ENCODE results near the gene OR6B2.
A peak's percentile ranks its signal among the peaks of the same experiment; 100 is the strongest.

Gene OR6B2

DNA sequence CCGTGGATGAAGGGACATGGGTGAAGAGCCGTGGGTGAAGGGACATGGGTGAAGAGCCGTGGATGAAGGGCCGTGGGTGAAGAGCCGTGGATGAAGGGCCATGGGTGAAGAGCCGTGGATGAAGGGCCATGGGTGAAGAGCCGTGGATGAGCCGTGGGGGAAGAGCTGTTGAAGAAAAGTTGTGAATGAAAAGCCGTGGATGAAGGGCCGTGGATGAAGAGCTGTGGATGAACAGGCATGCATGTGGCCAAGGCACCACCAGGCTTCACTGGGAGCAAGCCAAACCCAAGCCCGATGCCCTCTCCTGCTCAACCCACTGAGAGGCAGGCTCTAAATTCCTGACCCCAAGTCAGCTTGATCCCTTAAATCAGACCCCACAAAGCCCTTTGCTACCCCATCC is 12.5 kb upstream of the OR6B2 start:
- DNase-seq (ENCODE audit: insufficient read length, low spot score) (no peak), FAIRE-seq (no peak)

DNA sequence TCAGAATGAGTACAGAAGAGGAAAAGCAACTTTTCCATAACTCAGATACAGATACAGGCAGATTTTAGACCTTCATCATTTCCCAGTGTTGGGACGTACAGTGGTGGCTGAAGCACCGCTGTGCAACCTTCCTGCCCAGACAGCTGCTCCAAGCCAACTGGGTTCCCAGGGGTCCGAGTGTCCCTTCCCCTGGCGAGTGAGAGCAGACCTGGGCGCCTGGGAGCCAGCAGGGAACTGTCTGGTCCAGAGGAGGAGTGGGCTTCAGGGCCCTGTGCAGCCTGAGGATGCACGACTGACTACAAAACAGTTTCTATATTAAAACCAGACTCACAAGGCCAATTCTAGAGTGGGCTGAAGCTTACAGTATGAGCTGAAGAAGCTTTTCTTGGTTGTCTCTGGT is 11.1 kb upstream of the OR6B2 start:
- DNase-seq (ENCODE audit: insufficient read length, low spot score) (no peak), FAIRE-seq (no peak)

DNA sequence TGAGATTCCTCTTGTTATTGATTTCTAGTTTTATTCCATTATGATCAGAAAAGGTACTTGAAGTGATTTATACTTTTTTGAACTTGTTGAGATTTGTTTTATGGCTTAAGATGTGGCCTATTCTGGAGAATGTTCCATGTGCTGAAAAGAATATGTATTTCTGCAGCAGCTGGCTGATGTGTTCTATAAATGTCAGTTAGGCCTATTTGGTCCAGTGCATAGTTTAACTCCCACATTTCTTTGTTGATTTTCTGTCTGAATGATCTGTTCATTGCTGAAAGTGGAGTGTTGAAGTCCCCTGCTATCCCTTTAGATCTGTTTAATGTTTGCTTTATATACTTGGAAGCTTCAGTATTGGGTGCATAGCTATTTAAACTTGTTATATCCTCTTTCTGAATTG is 7.1 kb upstream of the OR6B2 start:
- DNase-seq (ENCODE audit: insufficient read length, low spot score) (no peak), FAIRE-seq (no peak)

DNA sequence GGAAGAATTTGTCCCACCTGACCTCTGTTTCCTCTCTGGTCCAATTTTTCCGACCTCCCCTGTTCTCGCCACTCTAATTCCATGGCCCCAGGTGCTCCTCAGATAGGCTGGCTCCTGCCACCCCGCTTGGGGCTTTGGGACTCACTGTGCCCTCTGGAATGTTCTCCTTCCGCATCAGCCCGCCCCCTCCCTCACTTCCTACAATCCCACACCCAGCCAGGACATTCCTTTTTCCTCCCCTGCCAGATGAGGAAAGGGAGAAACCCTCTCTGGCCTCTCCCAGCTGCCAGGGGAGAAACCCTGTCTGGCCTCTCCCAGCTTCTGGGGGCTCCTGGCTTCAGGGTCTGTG is 3.1 kb upstream of the OR6B2 start:
- FAIRE-seq (no peak), DNase-seq (ENCODE audit: insufficient read length, low spot score) (no peak)

DNA sequence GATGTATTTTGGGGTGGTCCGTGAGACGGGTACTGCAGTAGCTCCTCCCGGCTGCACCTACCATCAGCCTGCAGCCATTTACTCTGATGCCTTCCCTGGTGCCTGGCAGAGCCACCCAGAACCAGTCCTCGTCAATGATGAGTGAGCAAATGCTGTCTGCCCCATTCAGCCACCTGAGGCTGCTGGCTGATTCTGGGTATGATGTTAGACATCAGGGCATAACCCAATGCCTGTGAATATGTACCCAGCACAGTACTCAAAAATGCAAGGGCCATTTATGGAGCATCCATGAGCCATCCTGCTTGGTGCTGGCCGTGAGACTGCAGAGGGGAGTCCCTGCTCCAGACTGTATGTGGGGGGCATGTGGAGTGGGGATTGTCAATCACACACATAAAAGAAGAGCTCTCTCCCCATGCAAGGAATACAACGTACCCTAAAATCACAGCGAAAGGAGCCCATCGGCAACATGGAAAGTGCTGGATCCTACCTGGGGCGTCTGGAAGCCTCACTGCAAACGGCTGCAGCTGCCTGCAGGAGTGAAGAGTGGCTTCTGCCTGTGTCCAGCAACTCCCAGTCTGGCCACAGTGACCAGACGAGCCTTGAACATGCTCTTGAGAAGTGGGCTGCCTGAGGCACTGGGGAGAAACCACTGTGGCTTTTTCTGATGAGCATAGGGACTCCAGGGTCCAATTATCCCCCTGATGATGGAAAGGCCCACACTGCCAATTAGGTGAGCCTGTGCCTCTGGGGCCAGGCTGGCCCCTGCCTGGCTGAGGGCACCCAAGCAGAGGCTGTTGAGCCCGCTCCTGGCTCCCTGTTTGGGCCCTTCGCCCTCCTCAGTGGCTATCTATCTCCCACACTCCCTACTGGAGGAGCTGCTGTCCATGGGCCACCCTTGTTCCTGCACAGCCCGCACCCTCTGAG is 2.4 kb upstream of the OR6B2 start:
- no peak for FAIRE-seq
- no peak for DNase-seq (ENCODE audit: insufficient read length, low spot score)

DNA sequence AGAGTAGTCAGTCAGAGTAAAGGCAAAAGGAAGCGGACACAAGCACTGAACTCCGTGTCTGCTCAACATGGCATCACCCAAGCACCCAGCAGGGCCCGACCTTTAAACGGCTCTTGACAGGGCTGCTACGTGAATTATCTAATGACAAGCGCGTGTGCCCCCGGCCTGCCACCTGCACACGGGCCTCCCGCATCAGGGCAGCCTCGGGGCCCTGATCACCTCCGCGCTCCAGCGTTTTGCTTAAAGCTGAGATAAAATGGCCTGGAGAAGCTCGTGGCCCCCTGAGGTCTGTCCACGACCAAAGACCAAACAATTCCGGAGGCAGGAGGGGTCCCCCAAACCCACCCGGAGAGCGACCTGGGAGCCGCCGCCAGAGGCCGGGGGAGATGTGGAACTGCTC is 5.5 kb downstream of the OR6B2 start:
- no peak for FAIRE-seq
- no peak for DNase-seq (ENCODE audit: insufficient read length, low spot score)

DNA sequence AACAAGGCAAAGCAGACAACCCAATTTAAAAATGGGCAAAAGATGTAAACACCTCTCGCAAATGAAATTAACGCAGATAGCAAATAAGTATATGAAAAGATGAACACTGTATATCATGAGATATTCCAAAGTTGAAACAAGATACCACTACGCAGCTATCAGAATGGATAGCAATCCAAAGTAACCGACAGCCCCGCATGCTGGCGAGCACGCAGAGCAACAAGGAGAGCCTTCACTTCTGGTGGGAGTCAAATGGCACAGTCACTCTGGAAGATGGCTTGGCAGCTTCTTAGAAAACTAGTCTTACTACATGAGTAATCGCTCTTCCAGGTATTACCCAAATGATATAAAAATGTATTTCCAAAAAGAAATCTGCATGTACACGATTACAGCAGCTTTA is 6.4 kb downstream of the OR6B2 start:
- FAIRE-seq: no peak
- DNase-seq (ENCODE audit: insufficient read length, low spot score): no peak

DNA sequence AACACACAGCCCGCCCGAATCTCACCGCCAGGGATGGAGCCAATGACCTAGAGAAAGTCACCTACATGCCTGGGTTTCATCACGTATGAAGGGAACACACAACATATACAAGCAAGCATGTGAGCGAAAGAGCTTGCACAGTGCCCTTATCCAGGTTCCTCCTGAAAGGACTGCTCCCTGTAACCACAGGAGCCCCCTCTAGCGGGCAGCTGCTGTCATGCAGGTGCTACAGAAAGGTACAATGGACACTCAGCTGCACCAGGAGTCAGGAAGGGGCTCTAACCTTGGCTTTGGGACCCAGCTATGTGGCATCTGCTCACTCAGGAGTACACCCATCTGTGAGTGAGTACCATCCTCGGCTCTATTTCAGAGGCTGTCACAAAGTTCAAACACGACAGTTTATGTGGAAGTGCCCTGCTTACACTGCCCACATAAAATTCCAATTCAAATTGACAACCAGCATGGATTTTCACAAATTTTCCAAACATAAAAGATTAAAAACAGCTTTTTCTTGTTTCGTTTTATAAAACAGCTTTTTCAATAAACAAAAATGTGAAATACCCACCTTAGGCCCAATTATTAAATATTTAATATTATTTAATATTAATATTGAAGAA is 8.6 kb downstream of the OR6B2 start:
- DNase-seq (ENCODE audit: insufficient read length, low spot score) (peak; percentile 74), FAIRE-seq (no peak)

DNA sequence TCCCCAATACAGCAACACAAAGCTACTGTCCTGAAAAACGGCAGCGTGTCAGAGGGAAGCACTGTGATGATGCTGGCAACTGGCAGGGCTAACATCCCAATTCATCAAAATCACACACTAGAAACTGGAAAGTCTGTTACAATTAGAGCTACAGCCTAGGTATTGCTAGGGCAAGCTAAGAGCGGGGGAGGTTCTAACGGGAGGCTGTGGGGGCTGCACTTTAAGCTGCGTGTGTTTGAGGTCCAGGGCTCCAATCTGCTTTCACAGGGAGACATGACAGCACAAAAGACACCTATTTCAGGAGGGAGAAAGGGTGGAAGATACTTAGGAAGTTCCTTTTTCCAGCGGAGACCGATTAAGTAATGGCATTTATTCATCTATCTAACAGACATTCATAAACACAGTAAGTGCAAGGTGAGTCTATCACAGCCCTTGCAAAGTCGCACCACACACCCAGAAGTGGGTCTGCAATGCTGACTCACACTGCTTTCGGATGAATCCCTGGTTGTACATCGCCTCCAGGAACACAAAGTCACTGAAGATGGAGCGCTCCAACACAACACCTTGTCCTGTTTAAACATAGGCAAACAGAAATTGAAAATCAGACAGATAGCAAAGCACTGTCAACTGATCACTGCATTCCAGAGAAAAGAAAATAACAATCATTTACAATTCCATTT is 12.0 kb downstream of the OR6B2 start:
- FAIRE-seq (no peak), DNase-seq (ENCODE audit: insufficient read length, low spot score) (no peak)

DNA sequence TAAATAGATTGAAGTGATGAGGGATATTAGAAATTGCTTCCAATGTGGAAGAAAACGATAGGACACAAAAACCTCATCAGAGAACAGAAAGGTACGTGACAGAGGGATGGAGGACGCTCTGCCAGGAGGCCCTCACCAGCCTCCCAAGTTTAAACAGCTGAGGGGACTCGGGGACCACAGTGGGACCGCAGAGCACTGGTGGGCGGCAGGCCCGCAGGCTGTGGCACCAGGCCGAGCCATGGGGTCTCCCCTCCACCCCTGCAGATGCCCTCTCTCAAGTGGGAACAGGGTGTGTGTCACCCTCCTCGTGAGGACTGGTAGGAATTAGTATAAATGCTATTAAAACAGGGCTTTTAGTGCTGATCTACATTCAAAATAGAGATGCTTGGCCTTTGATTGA is 15.9 kb downstream of the OR6B2 start:
- no peak for FAIRE-seq

DNA sequence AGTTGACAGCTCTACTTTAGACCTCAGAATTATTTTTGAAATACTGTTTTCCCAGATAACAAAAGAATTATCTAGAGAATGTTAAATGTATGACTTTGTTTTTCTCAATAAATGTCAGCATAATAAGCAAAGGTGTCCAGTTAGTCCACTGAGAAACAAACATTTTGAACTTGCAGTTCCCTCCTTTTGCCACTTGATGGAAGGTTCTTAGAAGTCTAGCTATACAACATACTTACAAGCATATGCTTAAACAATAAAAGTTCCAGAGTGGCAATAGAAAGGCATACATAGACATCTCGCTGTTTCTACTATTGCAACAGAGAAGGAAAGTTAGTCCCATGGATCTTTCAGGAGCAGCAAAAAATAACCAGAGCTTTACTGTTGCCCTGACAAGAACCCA is 16.9 kb downstream of the OR6B2 start:
- no peak for FAIRE-seq
- no peak for DNase-seq (ENCODE audit: insufficient read length, low spot score)

More for the DNA sequence above, 15.9 kb downstream of the OR6B2 start:
- DNase-seq (ENCODE audit: insufficient read length, low spot score): no peak

DNA sequence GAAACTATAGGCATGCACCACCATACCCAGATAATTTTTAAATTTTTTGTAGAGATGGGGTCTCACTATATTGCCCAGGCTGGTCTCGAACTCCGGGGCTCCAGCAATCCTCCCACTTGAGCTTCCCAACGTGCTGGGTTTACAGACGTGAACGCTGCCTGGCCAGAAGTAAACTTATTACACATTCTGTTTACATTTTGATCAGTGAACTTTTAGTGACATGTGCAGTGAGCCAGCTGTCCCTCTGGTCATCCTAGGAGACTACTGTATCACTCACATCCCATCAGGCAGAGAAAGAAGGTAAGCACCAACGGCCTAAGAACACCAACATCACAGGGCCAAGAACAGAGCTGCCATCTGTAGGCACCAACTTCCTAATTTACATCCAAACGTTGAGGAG is 27.2 kb downstream of the OR6B2 start:
- DNase-seq (ENCODE audit: insufficient read length, low spot score): no peak

DNA sequence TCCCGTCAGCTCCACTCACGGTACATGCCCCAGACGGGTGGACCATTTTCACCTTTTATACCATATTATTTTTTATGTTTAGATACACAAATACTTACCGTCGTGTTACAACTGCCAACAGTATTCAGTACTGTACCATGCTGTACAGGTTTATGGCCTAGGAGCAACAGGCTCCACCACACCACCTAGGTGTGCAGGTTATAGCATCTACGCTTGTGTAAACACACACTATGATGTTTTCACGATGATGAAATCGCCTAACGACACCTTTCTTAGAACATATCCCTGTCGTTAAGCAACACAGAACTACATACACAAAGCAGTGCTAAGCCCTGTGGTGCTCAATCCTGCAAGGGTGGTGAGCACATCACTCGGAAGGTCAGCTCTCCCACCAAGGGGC is 29.6 kb downstream of the OR6B2 start:
- no peak for FAIRE-seq

More for the DNA sequence above, 27.2 kb downstream of the OR6B2 start:
- FAIRE-seq: no peak

DNA sequence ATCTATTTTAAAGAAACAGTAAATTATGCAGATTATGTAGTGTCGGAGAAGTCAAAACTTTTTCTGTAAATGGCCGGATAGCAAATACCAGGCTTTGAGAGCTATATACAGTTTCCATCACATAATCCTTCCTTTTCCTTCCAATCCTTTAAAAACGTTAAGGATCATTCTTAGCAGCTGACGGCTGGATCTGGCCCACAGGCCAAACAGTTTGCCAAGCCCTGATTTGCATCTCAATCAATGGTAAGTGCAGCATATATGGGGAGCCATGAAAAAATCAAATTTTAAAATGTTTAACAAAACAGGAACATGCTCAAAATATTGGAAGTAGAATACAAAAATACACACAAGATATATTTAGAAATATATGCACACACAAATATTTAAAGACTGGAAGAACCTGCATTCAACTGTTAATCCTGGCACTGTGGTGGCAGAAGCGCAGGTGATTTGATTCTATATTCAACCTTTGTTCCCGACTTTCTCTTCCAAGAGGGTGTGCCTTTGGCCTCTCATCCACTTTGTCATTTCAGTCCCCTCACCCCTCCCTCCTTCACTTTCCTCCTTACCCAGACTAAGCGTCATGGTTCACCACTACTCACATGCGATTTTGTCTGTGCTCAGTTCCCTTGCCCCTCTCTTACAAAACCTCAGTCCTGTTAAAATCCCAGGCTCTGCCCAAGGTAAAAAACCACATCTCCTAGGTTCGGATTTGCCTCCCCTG is 32.4 kb downstream of the OR6B2 start:
- DNase-seq (ENCODE audit: insufficient read length, low spot score) (no peak), FAIRE-seq (no peak)

More for the DNA sequence above, 29.6 kb downstream of the OR6B2 start:
- DNase-seq (ENCODE audit: insufficient read length, low spot score): no peak

DNA sequence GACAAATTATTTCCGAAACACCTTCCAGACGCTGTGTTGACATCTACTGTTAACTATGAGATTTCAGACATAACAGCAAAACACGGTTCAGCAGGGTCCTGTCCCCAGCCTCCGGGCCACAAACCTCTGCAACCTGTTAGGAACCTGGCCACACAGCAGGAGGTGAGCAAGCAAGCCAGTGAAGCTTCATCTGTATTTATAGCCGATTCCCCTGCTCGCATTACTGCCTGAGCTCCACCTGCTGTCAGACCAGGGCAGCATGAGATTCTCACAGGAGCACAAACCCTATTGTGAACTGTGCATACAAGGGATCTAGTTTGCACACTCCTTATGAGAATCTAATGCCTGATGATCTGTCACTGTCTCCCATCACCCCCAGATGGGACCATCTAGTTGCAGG is 36.1 kb downstream of the OR6B2 start:
- DNase-seq (ENCODE audit: insufficient read length, low spot score) (no peak), FAIRE-seq (no peak)

DNA sequence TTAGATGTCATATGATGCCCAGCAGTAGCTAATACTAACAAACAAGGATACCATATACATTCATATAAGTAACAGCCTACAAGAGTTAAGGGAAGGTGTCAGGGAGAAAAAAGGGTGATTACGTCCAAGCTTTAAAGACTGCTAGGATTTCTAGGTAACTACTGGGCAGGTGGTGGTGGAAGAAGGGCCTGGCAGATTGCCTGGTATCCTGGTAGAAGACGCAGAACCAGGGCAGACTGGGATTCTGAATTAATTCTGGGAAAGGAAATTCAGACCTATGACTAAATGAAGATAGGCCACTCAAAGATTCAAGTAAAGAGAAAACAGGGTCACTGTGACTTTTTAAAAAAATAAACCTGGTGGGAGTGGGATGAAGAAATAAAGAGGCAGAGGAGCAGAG is 36.9 kb downstream of the OR6B2 start:
- no peak for DNase-seq (ENCODE audit: insufficient read length, low spot score)
- FAIRE-seq: no peak

DNA sequence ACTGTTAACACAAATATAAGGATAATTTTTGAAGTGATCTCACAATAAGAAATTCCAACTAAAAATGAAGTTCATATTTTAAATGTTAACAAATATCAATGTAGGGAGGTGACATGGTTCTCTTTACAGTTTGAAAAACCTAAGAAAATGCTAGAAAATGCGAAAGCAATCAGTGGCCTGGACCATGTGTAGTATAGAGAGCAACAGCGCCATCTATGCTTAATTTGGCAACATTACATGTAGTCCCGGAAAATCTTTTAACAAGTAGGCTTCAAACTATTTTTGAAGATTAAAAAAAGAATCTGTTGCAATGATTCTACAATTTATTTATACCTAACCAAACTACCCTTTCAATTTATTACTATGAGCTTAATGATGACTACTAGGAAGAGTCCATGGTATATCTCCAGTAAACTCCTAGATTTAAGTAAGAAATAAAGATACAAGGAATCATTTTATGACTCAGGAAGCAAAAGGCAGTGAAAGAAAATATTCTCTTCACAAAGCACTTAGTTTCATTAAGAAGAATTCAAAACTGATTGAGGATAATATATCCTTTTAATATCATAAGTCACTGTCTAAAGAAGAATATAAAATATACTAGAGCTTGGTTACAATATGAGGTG is 38.4 kb downstream of the OR6B2 start:
- no peak for FAIRE-seq

DNA sequence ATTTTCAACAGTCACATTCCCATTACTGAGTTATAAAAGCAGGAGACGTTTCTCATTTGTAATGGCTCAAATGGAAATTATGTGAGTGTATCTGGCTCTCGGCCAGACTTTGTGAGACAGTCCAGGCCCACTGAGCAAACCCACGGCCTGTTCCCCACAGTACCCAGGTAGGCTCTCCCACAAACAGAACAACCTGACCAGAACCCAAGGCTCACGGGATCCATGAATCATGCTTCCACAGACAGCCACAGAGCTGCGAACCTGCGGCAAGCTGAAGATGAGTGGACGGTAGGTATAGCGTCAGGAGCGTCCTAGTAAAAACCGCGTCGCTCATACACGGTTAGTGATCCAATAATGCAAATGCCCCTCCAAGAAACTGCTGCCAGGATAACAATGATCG is 39.3 kb downstream of the OR6B2 start:
- DNase-seq (ENCODE audit: insufficient read length, low spot score): no peak
- FAIRE-seq: no peak

More for the DNA sequence above, 38.4 kb downstream of the OR6B2 start:
- peak; percentile 45 for DNase-seq (ENCODE audit: insufficient read length, low spot score)

DNA sequence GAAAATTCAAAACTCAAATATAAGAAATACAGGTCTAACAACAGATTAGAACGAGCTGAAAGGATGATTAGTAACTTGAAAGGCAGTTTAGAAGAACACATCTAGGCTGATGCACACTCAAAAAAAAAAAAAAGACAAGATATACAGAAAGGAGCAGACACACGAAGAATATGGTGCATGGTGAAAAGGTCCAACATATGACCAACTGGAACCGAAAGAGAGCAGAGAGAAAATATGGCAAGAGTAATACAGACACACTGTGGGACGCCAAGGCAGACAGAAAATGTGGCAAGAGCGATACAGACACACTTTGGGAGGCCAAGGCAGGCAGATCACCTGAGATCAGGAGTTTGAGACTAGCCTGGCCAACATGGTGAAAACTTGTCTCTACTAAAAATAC is 44.9 kb downstream of the OR6B2 start:
- DNase-seq (ENCODE audit: insufficient read length, low spot score) (no peak), FAIRE-seq (no peak)

DNA sequence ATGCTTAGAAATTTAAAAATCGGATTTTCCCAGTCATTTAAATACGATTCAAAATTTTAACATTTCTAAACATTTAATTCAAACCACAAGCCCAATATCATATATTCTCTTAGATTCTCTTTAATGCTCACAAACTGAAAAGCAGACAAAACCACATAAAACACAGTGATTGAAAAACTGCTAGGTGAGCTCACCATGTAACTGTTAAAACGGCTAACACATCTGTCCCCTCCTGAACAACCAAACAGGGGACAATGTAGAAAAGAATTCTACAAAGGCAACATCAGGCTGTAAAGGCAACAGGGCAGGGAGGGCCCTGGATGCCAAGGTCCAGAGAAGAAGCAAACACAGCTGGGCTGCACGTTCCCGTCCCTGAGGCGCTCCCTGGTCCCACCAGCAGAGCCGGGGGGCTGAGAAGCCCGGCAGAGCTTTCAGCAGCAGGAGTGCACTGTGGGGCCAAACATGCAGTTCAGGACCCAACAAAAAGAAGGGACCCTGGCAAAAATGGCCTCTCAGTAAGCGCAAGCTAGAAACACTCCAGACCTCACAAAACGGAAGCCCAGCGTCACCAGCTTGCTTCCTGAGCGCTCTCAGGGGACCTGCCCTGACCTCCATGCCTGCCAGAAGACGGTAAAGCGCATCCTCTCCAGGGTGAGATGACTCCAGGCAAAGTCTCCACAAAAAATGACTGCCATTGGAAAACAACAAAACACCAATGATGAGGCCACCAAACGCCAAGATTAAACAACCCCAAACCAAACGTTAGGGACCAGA is 45.6 kb downstream of the OR6B2 start:
- FAIRE-seq: no peak
- no peak for DNase-seq (ENCODE audit: insufficient read length, low spot score)
